Heart left ventricle (tissue), 16 donors: ENCODE results near the gene AK3. TPM values are rescaled to one million over a fixed set of nuclear protein-coding genes. Genes with fewer than 3 reads are reported as not detected.

Experiments used
- ATAC-seq, 4 donors: fragments of 200-7000 bp; cut with Tn5 transposase; one replicate each; pipeline ENCODE4 v1.9.1; 2020 to 2022; ENCODE audit warnings: moderate library complexity in 4 of 4, mild to moderate bottlenecking in 3 of 4, moderate number of reproducible peaks in 1 of 4
- DNase-seq, 5 donors: peaks; one replicate each; pipeline ENCODE4 v3.0.0-alpha.2; 2020
- H3K27ac ChIP-seq, 12 donors: fragments of 200-600 bp; sonication (generic) in 4 of 12; one replicate each; pipeline versions ENCODE4 v1.5.0 to v1.8.0; 2016 to 2022; ENCODE audit warnings: mild to moderate bottlenecking in 2 of 12
- H3K27me3 ChIP-seq, 9 donors: fragments of 200-600 bp; sonication (generic) in 2 of 9; one replicate each; pipeline versions ENCODE4 v1.5.1 to v1.8.0; 2016 to 2022; ENCODE audit warnings: mild to moderate bottlenecking in 3 of 9
- H3K36me3 ChIP-seq, 9 donors: fragments of 200-600 bp; sonication (generic) in 2 of 9; one replicate each; pipeline versions ENCODE4 v1.5.0 to v1.8.0; 2018 to 2022; ENCODE audit warnings: mild to moderate bottlenecking in 2 of 9
- H3K4me1 ChIP-seq, 12 donors: fragments of 200-600 bp; sonication (generic) in 4 of 12; one replicate each; pipeline versions ENCODE4 v1.5.0 to v1.8.0; 2016 to 2022; ENCODE audit warnings: mild to moderate bottlenecking in 3 of 12
- H3K4me3 ChIP-seq, 12 donors: fragments of 200-600 bp; sonication (generic) in 4 of 12; one replicate each; pipeline versions ENCODE4 v1.5.0 to v1.8.0; 2017 to 2022; ENCODE audit warnings: mild to moderate bottlenecking in 9 of 12, moderate library complexity in 4 of 12
- H3K9me3 ChIP-seq, 12 donors: fragments of 200-600 bp; sonication (generic) in 4 of 12; one replicate each; pipeline versions ENCODE4 v1.5.0 to v1.8.0; 2016 to 2022; ENCODE audit warnings: mild to moderate bottlenecking in 1 of 12
- CTCF ChIP-seq, 12 donors: fragments of 200-600 bp; sonication (generic) in 4 of 12; IDR thresholded peaks; one replicate each; pipeline versions ENCODE4 v1.5.0 to v1.8.0; 2018 to 2022; ENCODE audit warnings: antibody characterized with exemption in 12 of 12, mild to moderate bottlenecking in 5 of 12
- POLR2A ChIP-seq, 2 donors: fragments of 450-650 bp; IDR thresholded peaks; one replicate each; pipeline ENCODE4 v1.6.1; 2017; ENCODE audit warnings: antibody characterized with exemption in 2 of 2, mild to moderate bottlenecking in 2 of 2, moderate library complexity in 2 of 2
- WGBS, 4 donors: extraction: QIAGEN DNeasy Blood & Tissue Kit in 2 of 4; methylation state at CpG; one replicate each; pipeline versions ENCODE4 v1.1.5 to v1.1.7; 2013 to 2018; 5-methylcytosine and 5-hydroxymethylcytosine counted together
- intact Hi-C, 10 donors: fragments of 100-400 bp; cut with DNase I; formaldehyde crosslinking; loops; one replicate each; pipeline versions ENCODE4 v1.11.1 to v1.14.2; 2022
- polyA plus RNA-seq, 2 donors: library from polyadenylated mRNA; stranded (reverse); fragments of 200-250 nt; gene quantifications; one replicate each; pipeline ENCODE4 v1.2.3, GENCODE V29; 2013
- total RNA-seq, 9 donors: library from RNA; depleted of rRNA in 2 of 9; stranded (reverse); fragments of >200 nt in 2 of 9; fragmentation: NEBNext Ultra II Directional in 3 of 9; extraction: Animal tissue kit (Norgen Biotek cat#: 25700) in 3 of 9; gene quantifications; one replicate each; pipeline versions ENCODE4 v1.1.0 to v1.2.4, GENCODE V29; 2016 to 2023
- donor health status: ischemic (EF 13 %, LVEDD 7.1; RV severe dilation, severe dysfunction).
- donor health status: healthy with polysubstance abuse.
- donor health status: DM: no; HTN: yes; CAD: no.
- donor health status: DM: no; HTN: no; CAD: no.
- donor health status: ischemic (EF 25% LVEDD 6.9; RV normal size, moderate dysfunction).
- donor health status: ischemic (EF 25% LVEDD 5.7; RV mildly dilated, moderate dysfunction).
- donor health status: healthy.
- donor health status: DM: yes; HTN: yes; CAD: no.
- donor health status: ischemic (EF 35%, LVEDD 5.7; RV mildly dilated, moderate dysfunction).
- donor health status: nonischemic (EF 11% LVEDD 7.7; RV severe dilation, severe dysfunction).
- donor health status: DM: yes; HTN: yes; CAD: no.
- donor health status: PGD.
- donor health status: ischemic (EF 29% LVEDD 5.4; RV normal size, mild dysfunction).
- donor health status: nonischemic (EF 23%, LVEDD 6.1; RV moderate dilation, normal function).

The AK3 gene
- total and polyA plus RNA-seq, 11 donors, result 47.8 to 231 (median 149) TPM

GRCh38 chr9:4668604-4669003 lies 72.4 kb downstream of the AK3 start:
- TF ChIP-seq CTCF (IDR thresholded peaks at IDR 0.05), result no peak
- TF ChIP-seq POLR2A (IDR thresholded peaks at IDR 0.05), result no peak
- peaks cover 0 to 2% (median 0%) of the 10 kb centered on the region in 12 donors for H3K9me3 ChIP-seq
- WGBS, 4 donors, result 78 to 89% (median 84%) methylated on average over 2 of the region's 2 CpGs
- no peaks in the 10 kb centered on the region for H3K27me3 ChIP-seq
- no peak overlapping the region for H3K4me3 ChIP-seq
- H3K36me3 ChIP-seq, result no peaks in the 10 kb centered on the region
- no peak for ATAC-seq
- DNase-seq, result no peak
- intact Hi-C loops, result loop anchor here in 1 of 10 donors (10.0 kb wide), 1 partner anchor 766 kb away; the partner anchor contains the start of gene PLGRKT
- no peak overlapping the region for H3K27ac ChIP-seq
- H3K4me1 ChIP-seq, result peaks cover 0 to 34% (median 17%) of the 10 kb centered on the region in 12 donors

GRCh38 chr9:4667681-4668080 lies 73.3 kb downstream of the AK3 start:
- DNase-seq, result no peak
- 95 to 100% (median 97%) methylated on average over 1 of the region's 1 CpG for WGBS, 4 donors
- intact Hi-C loops, result loop anchor here in 1 of 10 donors (10.0 kb wide), 1 partner anchor 767 kb away; the partner anchor contains the start of gene PLGRKT
- no peak overlapping the region for H3K27ac ChIP-seq
- ATAC-seq, result no peak
- H3K27me3 ChIP-seq, result no peaks in the 10 kb centered on the region
- no peak for TF ChIP-seq CTCF (IDR thresholded peaks at IDR 0.05)
- TF ChIP-seq POLR2A (IDR thresholded peaks at IDR 0.05), result no peak
- H3K36me3 ChIP-seq, result no peaks in the 10 kb centered on the region
- H3K9me3 ChIP-seq, result peaks cover 0 to 2% (median 0%) of the 10 kb centered on the region in 12 donors
- peaks cover 0 to 43% (median 25%) of the 10 kb centered on the region in 12 donors for H3K4me1 ChIP-seq
- H3K4me3 ChIP-seq, result no peak overlapping the region

- no peaks in the 10 kb centered on the region for H3K36me3 ChIP-seq
- ATAC-seq (peak; percentile 55 to 75 (median 74)), DNase-seq (peak; percentile 70 to 84 (median 73))
- intact Hi-C loops, result loop anchor here in 1 of 10 donors (10.0 kb wide), 1 partner anchor 769 kb away; the partner anchor contains the start of gene PLGRKT
- peak within 1 kb of the TSS; percentile 22 to 59 (median 49) for H3K4me3 ChIP-seq
- peak within 1 kb of the TSS in 10 of 12 donors; percentile 13 to 64 (median 32) for H3K27ac ChIP-seq
- peaks cover 0 to 2% (median 0%) of the 10 kb centered on the region in 12 donors for H3K9me3 ChIP-seq
- TF ChIP-seq CTCF (IDR thresholded peaks at IDR 0.05) (peak in 4 of 12 donors; percentile 21 to 41 (median 24)), POLR2A (IDR thresholded peaks at IDR 0.05) (no peak)
- WGBS, 4 donors, result 2 to 4% (median 4%) methylated on average over 29 to 36 of the region's 36 CpGs
- H3K27me3 ChIP-seq, result no peaks in the 10 kb centered on the region
- H3K4me1 ChIP-seq, result peaks cover 0 to 51% (median 32%) of the 10 kb centered on the region in 12 donors
Observed at GRCh38 chr9:4666042-4666699, 74.8 kb downstream of the AK3 start, which contains the start of gene SPATA6L. Gene SPATA6L (minus strand): TSS chr9:4666480. CDS start chr9:4666250, 230 bp downstream.

GRCh38 chr9:4665357-4665756 lies 75.6 kb downstream of the AK3 start:
- no peaks in the 10 kb centered on the region for H3K36me3 ChIP-seq
- peaks cover 0 to 51% (median 32%) of the 10 kb centered on the region in 12 donors for H3K4me1 ChIP-seq
- intact Hi-C loops, result loop anchor here in 2 of 10 donors (1.0 to 10.0 kb wide), 2 partner anchors 14 to 769 kb away; partner anchors contain the start of genes CDC37L1 (in 1 of the 2) and PLGRKT (in 1 of the 2)
- peak overlapping the region in 6 of 12 donors; percentile 10 to 36 (median 29) for H3K27ac ChIP-seq
- 59 to 66% (median 63%) methylated on average over 2 of the region's 2 CpGs for WGBS, 4 donors
- DNase-seq, result no peak
- ATAC-seq, result peak in 2 of 4 donors; percentile 1 to 47
- TF ChIP-seq CTCF (IDR thresholded peaks at IDR 0.05) (no peak), POLR2A (IDR thresholded peaks at IDR 0.05) (no peak)
- H3K9me3 ChIP-seq, result peaks cover 0 to 2% (median 0%) of the 10 kb centered on the region in 12 donors
- peak overlapping the region in 8 of 12 donors; percentile 43 to 59 (median 56) for H3K4me3 ChIP-seq
- no peaks in the 10 kb centered on the region for H3K27me3 ChIP-seq
